Naive thymus-derived CD4-positive, alpha-beta T cell (primary cell): ENCODE results near the gene DNAH6. TPM values are rescaled to one million over a fixed set of nuclear protein-coding genes. Genes with fewer than 3 reads are reported as not detected.

Experiments
- ATAC-seq: fragments of 150-1000 bp; cut with Tn5 transposase; 2 replicates; pipeline ENCODE4 v1.10.0; 2021; ENCODE audit warnings: mild to moderate bottlenecking, moderate library complexity
- CTCF ChIA-PET: fragments of 350-600 bp; sonication (Branson Sonifier 250); formaldehyde crosslinking; loops from one replicate; lab custom pipeline; 2021; ENCODE audit warnings: antibody characterized with exemption; lab: Charles Lee
- POLR2A ChIA-PET: fragments of 350-600 bp; sonication (Branson Sonifier 250); formaldehyde crosslinking; loops from one replicate; lab custom pipeline; 2021; ENCODE audit warnings: antibody characterized with exemption, inconsistent platforms; lab: Charles Lee
- DNase-seq, 9 donors: peaks; one replicate each; pipeline versions ENCODE4 v3.0.0 to v3.0.0-alpha.2; 2020 to 2022; ENCODE audit warnings: mixed read lengths in 1 of 9
- H3K27ac ChIP-seq: one replicate; pipeline ENCODE4 v1.7.0; 2013; ENCODE audit warnings: mild to moderate bottlenecking, low read depth, low read length, moderate library complexity
- H3K27me3 ChIP-seq, 2 donors: one replicate each; pipeline ENCODE4 v1.7.0; 2013; ENCODE audit warnings: low read length in 2 of 2, mild to moderate bottlenecking in 2 of 2, moderate library complexity in 2 of 2; ENCODE audit not compliant: control insufficient read depth in 2 of 2, insufficient read depth in 2 of 2
- H3K36me3 ChIP-seq, 3 experiments: 1 replicate in 2 of 3; 2 replicates in 1 of 3; pipeline ENCODE4 v1.7.0; 2013; ENCODE audit warnings: low read length in 3 of 3, mild to moderate bottlenecking in 3 of 3, moderate library complexity in 1 of 3; ENCODE audit not compliant: insufficient read depth in 3 of 3, control insufficient read depth in 2 of 3
- H3K4me1 ChIP-seq, 2 donors: one replicate each; pipeline ENCODE4 v1.7.0; 2013; ENCODE audit warnings: low read length in 2 of 2, mild to moderate bottlenecking in 2 of 2, moderate library complexity in 1 of 2; ENCODE audit not compliant: control insufficient read depth in 2 of 2, insufficient read depth in 2 of 2
- H3K4me3 ChIP-seq: 2 replicates; pipeline ENCODE4 v1.7.0; 2013; ENCODE audit warnings: mild to moderate bottlenecking, low read length
- H3K9me3 ChIP-seq, 3 experiments: 1 replicate in 2 of 3; 2 replicates in 1 of 3; pipeline ENCODE4 v1.7.0; 2013; ENCODE audit warnings: low read length in 3 of 3; ENCODE audit not compliant: control insufficient read depth in 2 of 3
- H3K27ac Mint-ChIP-seq, 9 donors: one replicate each; pipeline ENCODE4 v1.8.0; 2020 to 2022; ENCODE audit warnings: mixed read lengths in 9 of 9, mild to moderate bottlenecking in 8 of 9, moderate library complexity in 5 of 9, inconsistent platforms in 2 of 9
- H3K27me3 Mint-ChIP-seq, 5 donors: one replicate each; pipeline ENCODE4 v1.8.0; 2021 to 2022; ENCODE audit warnings: mixed read lengths in 5 of 5, mild to moderate bottlenecking in 1 of 5
- H3K36me3 Mint-ChIP-seq, 5 donors: one replicate each; pipeline ENCODE4 v1.8.0; 2020 to 2022; ENCODE audit warnings: mixed read lengths in 5 of 5, mild to moderate bottlenecking in 3 of 5, inconsistent platforms in 1 of 5
- H3K4me1 Mint-ChIP-seq, 7 donors: one replicate each; pipeline ENCODE4 v1.8.0; 2020 to 2022; ENCODE audit warnings: mixed read lengths in 7 of 7, mild to moderate bottlenecking in 3 of 7, inconsistent platforms in 1 of 7
- H3K4me3 Mint-ChIP-seq, 10 donors: one replicate each; pipeline ENCODE4 v1.8.0; 2020 to 2022; ENCODE audit warnings: mild to moderate bottlenecking in 10 of 10, mixed read lengths in 10 of 10, moderate library complexity in 6 of 10, inconsistent platforms in 2 of 10
- H3K9me3 Mint-ChIP-seq, 11 donors: one replicate each; pipeline ENCODE4 v1.8.0; 2020 to 2022; ENCODE audit warnings: mixed read lengths in 11 of 11, mild to moderate bottlenecking in 4 of 11, inconsistent platforms in 1 of 11, moderate library complexity in 1 of 11
- intact Hi-C, 2 donors: fragments of 100-400 bp; cut with micrococcal nuclease; formaldehyde crosslinking; loops; one replicate each; pipeline ENCODE4 v1.15.1; 2023
- polyA plus RNA-seq, 2 donors: library from polyadenylated mRNA; unstranded; fragments of 300-500 nt; fragmentation: Illumina TruSeq; gene quantifications; one replicate each; pipeline ENCODE4 v1.2.3, GENCODE V29; 2021
- total RNA-seq, 6 experiments: library from RNA in 5 of 6; stranded (reverse) in 5 of 6; gene quantifications; 1 replicate in 5 of 6; 2 replicates in 1 of 6; pipeline ENCODE4 v1.2.3 and lab custom pipeline; 2021 to 2026

The DNAH6 gene
- total and polyA plus RNA-seq, 7 experiments from 2014 or later, result 0.73 to 2.3 (median 1.3) TPM

DNA sequence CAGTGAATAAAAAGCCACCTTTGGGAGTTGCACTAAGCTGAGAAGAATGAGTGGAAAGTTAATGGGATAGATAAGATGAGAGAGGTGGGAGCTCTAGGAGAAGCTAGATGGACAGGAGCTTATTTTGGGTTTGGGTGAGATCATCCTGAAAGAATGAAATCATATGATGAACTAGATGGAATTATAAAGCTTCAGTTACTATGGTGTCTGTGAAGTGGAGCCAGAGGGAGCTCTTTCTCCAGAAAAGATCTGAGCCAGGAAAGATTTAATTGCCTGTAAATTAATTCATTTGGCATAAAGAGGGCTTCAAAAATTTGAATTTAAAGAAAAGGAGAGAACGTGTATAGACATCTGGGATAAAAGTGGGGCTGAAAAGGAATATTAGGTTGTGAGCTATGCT, 10.3 kb downstream of the DNAH6 start:
- DNase-seq (peak in 3 of 9 donors; percentile 32 to 45 (median 35)), ATAC-seq (no peak)
- intact Hi-C loops, result loop anchor here (1.0 kb wide), 6 partner anchors 9 to 399 kb away; no protein-coding TSS in a partner anchor
- H3K36me3 ChIP-seq, result no peaks in the 10 kb centered on the region
- no peak overlapping the region for H3K27ac ChIP-seq
- Mint-ChIP-seq H3K4me1 (peaks cover 2 to 36% (median 28%) of the 10 kb centered on the region in 7 donors), H3K9me3 (peaks cover 0 to 9% (median 3%) of the 10 kb centered on the region in 11 donors), H3K27ac (peak overlapping the region in 8 of 9 donors; percentile 0 to 82 (median 53)), H3K36me3 (peaks cover 2 to 17% (median 9%) of the 10 kb centered on the region in 5 donors), H3K27me3 (peaks cover 0 to 16% (median 0%) of the 10 kb centered on the region in 5 donors), H3K4me3 (peak overlapping the region in 6 of 10 donors; percentile 17 to 46 (median 30))
- H3K4me3 ChIP-seq, result no peak overlapping the region
- CTCF ChIA-PET, result interaction anchor here (0.5 to 2.2 kb wide), 20 partner anchors 8 to 399 kb away, joined by 3 to 24 read pairs (median 4); partner anchors contain the start of gene DNAH6
- POLR2A ChIA-PET, result interaction anchor here (0.8 to 1.6 kb wide), 7 partner anchors 13 to 399 kb away, joined by 3 to 7 read pairs (median 4); no protein-coding TSS in a partner anchor
- H3K9me3 ChIP-seq, result no peaks in the 10 kb centered on the region
- H3K27me3 ChIP-seq, result no peaks in the 10 kb centered on the region
- H3K4me1 ChIP-seq, result peaks cover 0 to 9% of the 10 kb centered on the region in 2 donors

DNA sequence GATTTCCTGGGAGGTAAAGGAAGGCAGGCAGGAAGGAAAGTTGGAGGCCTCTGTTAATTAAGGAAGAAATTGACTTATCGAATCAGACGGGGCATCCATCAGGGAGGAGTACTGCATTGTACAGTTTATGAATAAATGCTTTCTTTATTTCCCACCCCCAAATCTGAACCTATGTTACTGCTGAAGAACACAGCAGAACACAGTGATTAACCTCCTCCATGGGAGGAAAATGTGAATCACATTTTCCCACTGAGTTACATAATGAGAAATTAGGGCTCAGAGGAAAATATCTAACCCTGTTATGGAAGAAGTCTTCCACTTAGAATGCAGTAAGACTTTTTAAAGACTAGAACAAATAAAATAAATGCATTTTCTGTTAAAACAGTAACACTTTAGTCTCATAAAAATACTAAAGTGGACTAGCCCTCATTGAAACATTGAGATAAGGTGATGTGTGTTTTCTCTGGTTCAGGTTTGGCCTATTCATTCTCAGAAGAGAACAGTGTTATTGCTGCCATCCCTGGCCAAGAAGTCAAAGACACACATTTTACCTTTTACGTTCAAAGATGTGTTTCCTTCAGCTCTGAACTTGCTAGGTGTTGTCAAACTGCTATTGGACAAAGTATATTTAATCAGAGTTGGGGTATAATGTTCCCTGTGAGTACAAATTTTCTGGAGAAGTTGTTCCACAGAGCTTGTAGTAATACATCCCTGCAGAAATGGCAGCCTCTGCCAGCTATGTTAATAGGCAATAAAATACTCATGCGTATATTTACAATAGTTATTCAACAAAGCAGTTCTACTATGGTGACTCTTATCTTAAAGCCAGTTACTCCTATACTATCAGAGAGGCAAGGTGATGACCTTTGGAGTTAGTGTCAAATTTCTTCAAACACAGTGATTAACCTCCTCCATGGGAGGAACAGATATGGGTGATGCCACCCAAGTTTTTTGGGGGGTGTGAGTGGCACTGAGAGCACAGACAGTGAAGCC, 11.1 kb downstream of the DNAH6 start:
- ATAC-seq (no peak), DNase-seq (no peak)
- peaks cover 0 to 9% of the 10 kb centered on the region in 2 donors for H3K4me1 ChIP-seq
- no peaks in the 10 kb centered on the region for H3K27me3 ChIP-seq
- Mint-ChIP-seq H3K9me3 (peaks cover 0 to 7% (median 0%) of the 10 kb centered on the region in 11 donors), H3K27ac (peak overlapping the region in 7 of 9 donors; percentile 0 to 77 (median 33)), H3K36me3 (peaks cover 0 to 13% (median 6%) of the 10 kb centered on the region in 5 donors), H3K4me3 (peak overlapping the region in 2 of 10 donors; percentile 29 to 45), H3K27me3 (peaks cover 0 to 10% (median 0%) of the 10 kb centered on the region in 5 donors), H3K4me1 (peaks cover 2 to 36% (median 28%) of the 10 kb centered on the region in 7 donors)
- ChIA-PET POLR2A (interaction anchor here (0.6 to 1.6 kb wide), 5 partner anchors 9 to 398 kb away, joined by 3 to 7 read pairs (median 4); no protein-coding TSS in a partner anchor), CTCF (interaction anchor here (0.6 to 2.2 kb wide), 18 partner anchors 7 to 398 kb away, joined by 3 to 24 read pairs (median 4); partner anchors contain the start of gene DNAH6)
- H3K27ac ChIP-seq, result no peak overlapping the region
- H3K4me3 ChIP-seq, result no peak overlapping the region
- H3K36me3 ChIP-seq, result no peaks in the 10 kb centered on the region
- H3K9me3 ChIP-seq, result no peaks in the 10 kb centered on the region
- intact Hi-C loops, result loop anchor here (1.0 kb wide), 2 partner anchors 9 to 338 kb away; no protein-coding TSS in a partner anchor

DNA sequence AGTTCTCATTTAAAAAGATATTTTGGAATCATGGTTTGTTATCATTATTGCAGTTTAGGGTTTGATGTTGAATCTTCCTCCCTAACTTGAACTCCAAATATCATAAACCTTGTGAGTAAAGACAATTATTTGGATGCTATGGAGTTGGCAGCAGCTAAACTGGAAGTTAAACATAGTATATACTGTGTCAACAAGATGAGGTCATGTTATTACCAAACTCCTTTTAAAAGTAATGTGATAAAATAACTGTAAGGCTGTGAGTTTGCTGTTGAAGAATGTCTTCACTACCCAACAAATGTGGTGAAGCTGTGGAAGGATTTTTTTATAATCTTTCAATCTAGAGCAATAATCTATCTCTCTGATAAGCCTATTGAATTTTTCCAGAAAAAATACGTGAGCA, 16.0 kb downstream of the DNAH6 start:
- CTCF ChIA-PET, result no interaction called here
- H3K27ac Mint-ChIP-seq, result no peak overlapping the region
- H3K4me1 ChIP-seq, result peaks cover 4 to 5% of the 10 kb centered on the region in 2 donors
- peaks cover 0 to 15% (median 0%) of the 10 kb centered on the region in 5 donors for H3K27me3 Mint-ChIP-seq
- POLR2A ChIA-PET, result no interaction called here
- H3K36me3 ChIP-seq, result no peaks in the 10 kb centered on the region
- no peak overlapping the region for H3K4me3 ChIP-seq
- intact Hi-C loops, result no loop called here
- no peak for ATAC-seq
- H3K27me3 ChIP-seq, result no peaks in the 10 kb centered on the region
- no peaks in the 10 kb centered on the region for H3K9me3 ChIP-seq
- no peak for DNase-seq
- H3K36me3 Mint-ChIP-seq, result peaks cover 0 to 13% (median 4%) of the 10 kb centered on the region in 5 donors
- H3K9me3 Mint-ChIP-seq, result peaks cover 0 to 7% (median 0%) of the 10 kb centered on the region in 11 donors
- H3K4me3 Mint-ChIP-seq, result no peak overlapping the region
- peaks cover 0 to 36% (median 28%) of the 10 kb centered on the region in 7 donors for H3K4me1 Mint-ChIP-seq
- H3K27ac ChIP-seq, result no peak overlapping the region

DNA sequence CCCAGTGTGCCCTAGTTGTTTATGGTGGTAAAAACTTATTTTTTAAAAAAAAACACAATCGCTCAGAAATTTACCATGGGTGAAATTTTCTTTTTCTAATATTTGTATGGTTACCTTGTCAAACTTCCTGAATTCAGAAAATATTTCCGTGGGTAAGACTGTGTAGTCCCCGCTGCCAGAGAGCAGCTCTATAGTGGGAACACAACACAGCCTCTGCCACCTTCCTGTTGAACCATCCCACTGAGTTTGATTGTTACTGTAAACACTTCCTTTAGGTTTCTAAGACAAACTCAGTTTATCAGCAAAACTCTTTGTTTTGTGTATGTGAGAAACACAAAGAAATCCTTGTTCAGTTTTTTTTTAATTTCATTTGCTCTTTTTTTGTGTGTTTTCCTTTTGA, 17.9 kb downstream of the DNAH6 start:
- H3K27ac ChIP-seq, result no peak overlapping the region
- peaks cover 2 to 29% (median 26%) of the 10 kb centered on the region in 7 donors for H3K4me1 Mint-ChIP-seq
- no peak for ATAC-seq
- no peaks in the 10 kb centered on the region for H3K27me3 ChIP-seq
- ChIA-PET POLR2A (interaction anchor here (0.5 kb wide), 1 partner anchor 88 kb away, joined by 3 read pairs; no protein-coding TSS in a partner anchor), CTCF (interaction anchor here (0.7 to 1.6 kb wide), 3 partner anchors 8 to 392 kb away, joined by 3 to 7 read pairs (median 3); no protein-coding TSS in a partner anchor)
- H3K4me3 Mint-ChIP-seq, result peak overlapping the region in 7 of 10 donors; percentile 26 to 66 (median 52)
- H3K4me1 ChIP-seq, result peaks cover 5 to 6% of the 10 kb centered on the region in 2 donors
- intact Hi-C loops, result no loop called here
- peaks cover 0 to 15% (median 0%) of the 10 kb centered on the region in 5 donors for H3K27me3 Mint-ChIP-seq
- H3K9me3 ChIP-seq, result no peaks in the 10 kb centered on the region
- H3K9me3 Mint-ChIP-seq, result peaks cover 0 to 7% (median 0%) of the 10 kb centered on the region in 11 donors
- H3K36me3 Mint-ChIP-seq, result peaks cover 0 to 13% (median 6%) of the 10 kb centered on the region in 5 donors
- no peak for DNase-seq
- H3K27ac Mint-ChIP-seq, result peak overlapping the region in 1 of 9 donors; percentile 63
- H3K36me3 ChIP-seq, result no peaks in the 10 kb centered on the region
- no peak overlapping the region for H3K4me3 ChIP-seq

DNA sequence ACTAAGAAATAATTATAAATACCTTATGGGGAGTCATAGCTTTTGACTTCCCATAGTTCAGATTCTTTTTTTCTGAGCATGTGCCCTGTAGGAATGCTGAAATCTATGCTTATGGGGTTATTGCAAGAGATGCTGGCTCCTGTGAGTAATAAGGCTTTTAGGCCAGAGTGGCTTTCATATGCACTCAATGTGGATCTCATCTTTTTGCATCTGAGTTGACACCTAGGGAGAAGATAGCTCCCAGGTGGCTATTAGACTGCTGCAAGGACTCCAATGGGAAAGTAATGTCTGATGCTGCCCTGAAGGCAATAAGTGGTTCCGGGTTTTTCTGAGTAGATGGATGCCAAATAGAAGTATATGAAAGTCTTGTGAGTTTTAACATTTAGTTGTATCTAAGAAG, 21.0 kb downstream of the DNAH6 start:
- Histone ChIP-seq H3K27ac (no peak overlapping the region), H3K4me1 (peaks cover 9 to 14% of the 10 kb centered on the region in 2 donors), H3K9me3 (no peaks in the 10 kb centered on the region), H3K27me3 (no peaks in the 10 kb centered on the region), H3K36me3 (no peaks in the 10 kb centered on the region), H3K4me3 (no peak overlapping the region)
- ATAC-seq (no peak), DNase-seq (no peak)
- H3K4me3 Mint-ChIP-seq, result no peak overlapping the region
- intact Hi-C loops, result no loop called here
- H3K36me3 Mint-ChIP-seq, result peaks cover 0 to 7% (median 0%) of the 10 kb centered on the region in 5 donors
- H3K9me3 Mint-ChIP-seq, result peaks cover 0 to 6% (median 0%) of the 10 kb centered on the region in 11 donors
- ChIA-PET POLR2A (interaction anchor here (1.7 kb wide), 1 partner anchor 10 kb away, joined by 3 read pairs; no protein-coding TSS in a partner anchor), CTCF (interaction anchor here (0.8 to 1.3 kb wide), 3 partner anchors 11 to 325 kb away, joined by 3 to 4 read pairs (median 3); no protein-coding TSS in a partner anchor)
- peaks cover 0 to 12% (median 0%) of the 10 kb centered on the region in 5 donors for H3K27me3 Mint-ChIP-seq
- peaks cover 5 to 31% (median 26%) of the 10 kb centered on the region in 7 donors for H3K4me1 Mint-ChIP-seq
- no peak overlapping the region for H3K27ac Mint-ChIP-seq

DNA sequence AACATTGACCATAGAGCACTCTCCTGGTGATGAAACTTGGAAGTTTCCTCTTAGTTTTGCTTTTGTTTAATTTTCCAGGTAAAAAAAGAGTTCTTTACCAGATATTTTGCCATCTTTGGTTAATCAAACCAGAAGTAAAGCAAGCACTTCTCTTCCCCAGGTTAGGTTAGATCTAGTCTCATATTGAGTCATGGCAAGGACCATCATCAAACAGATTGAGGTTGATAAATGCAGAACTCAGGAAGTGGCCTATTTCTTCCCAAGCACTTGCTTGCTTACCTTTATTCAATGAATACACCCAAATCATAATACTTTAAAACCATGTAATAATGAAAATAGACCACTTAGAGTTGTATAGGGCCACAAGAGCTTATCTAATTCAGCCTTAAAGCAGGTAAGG, 23.4 kb downstream of the DNAH6 start:
- POLR2A ChIA-PET, result interaction anchor here (0.6 kb wide), 1 partner anchor 1594 kb away, joined by 3 read pairs; no protein-coding TSS in a partner anchor
- H3K36me3 ChIP-seq, result no peaks in the 10 kb centered on the region
- H3K9me3 Mint-ChIP-seq, result peaks cover 0 to 6% (median 0%) of the 10 kb centered on the region in 11 donors
- no peak overlapping the region for H3K4me3 ChIP-seq
- peaks cover 4 to 10% of the 10 kb centered on the region in 2 donors for H3K4me1 ChIP-seq
- peaks cover 5 to 15% (median 14%) of the 10 kb centered on the region in 7 donors for H3K4me1 Mint-ChIP-seq
- ATAC-seq (no peak), DNase-seq (no peak)
- peak overlapping the region in 3 of 9 donors; percentile 4 to 19 (median 19) for H3K27ac Mint-ChIP-seq
- intact Hi-C loops, result no loop called here
- peaks cover 0 to 7% (median 0%) of the 10 kb centered on the region in 5 donors for H3K36me3 Mint-ChIP-seq
- H3K27ac ChIP-seq, result no peak overlapping the region
- no peaks in the 10 kb centered on the region for H3K27me3 ChIP-seq
- H3K9me3 ChIP-seq, result no peaks in the 10 kb centered on the region
- no peak overlapping the region for H3K4me3 Mint-ChIP-seq
- peaks cover 0 to 6% (median 0%) of the 10 kb centered on the region in 5 donors for H3K27me3 Mint-ChIP-seq
- CTCF ChIA-PET, result no interaction called here
